A375 (cell line): ENCODE results near the gene GAS6. TPM values are rescaled to one million over a fixed set of nuclear protein-coding genes. Genes with fewer than 3 reads are reported as not detected.

Experiments used
- total RNA-seq: library from RNA; depleted of rRNA; stranded (reverse); fragments of >200 nt; shearing (Covaris generic); gene quantifications from 2 replicates; pipeline ENCODE4 v1.2.3, GENCODE V29; 2014; rRNA removed

GAS6 gene
- 8.0 and 10.5 TPM in 2 replicates for total RNA-seq

DNA sequence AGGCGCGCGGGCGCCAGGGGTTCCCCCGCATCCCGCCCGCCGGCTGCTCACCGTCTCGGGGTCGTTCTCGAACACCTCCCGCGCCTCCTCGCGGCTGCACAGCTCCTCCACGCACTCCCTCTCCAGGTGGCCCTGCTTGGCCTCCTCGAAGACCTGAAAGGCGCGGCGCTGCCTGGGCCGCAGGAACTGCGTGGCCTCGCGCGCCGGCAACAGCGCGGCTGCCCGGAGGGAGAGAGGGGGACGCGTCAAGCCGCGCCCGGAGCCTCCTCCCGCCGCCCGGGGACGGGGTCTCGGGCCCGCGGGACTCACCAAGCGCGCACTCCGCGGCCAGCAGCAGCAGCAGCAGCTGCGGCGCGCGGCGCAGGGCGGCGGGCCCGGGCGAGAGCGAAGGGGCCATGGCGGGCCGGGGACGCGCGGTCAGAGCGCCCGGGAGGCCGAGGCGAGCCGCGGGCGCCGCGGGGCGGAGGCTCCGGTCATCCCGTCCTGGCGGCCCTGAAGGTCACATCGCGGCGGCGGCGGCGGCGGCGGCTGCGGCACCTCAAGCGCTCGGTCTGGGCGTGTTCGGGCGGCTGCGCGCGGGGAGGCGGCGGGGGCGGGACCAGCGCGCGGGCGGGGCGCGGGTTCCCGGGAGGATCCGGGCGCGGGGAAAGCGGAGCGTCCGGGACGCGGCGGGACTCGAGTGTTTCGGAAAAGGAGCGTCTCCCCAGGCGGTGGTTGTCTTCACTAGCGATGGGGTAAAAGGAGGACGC, at the start of gene GAS6:
Gene GAS6 (minus strand): TSS at position 553 of the 749 bp plus-strand sequence. CDS start 156 bp downstream, at position 397.

Other genes starting within 250 kb of the GAS6 start
- not detected in 2 replicates for gene ATP4B, start 205.9 kb downstream of the GAS6 start, total RNA-seq
- 0.03 TPM in 1 of 2 replicates, not detected in the other for gene GRK1, start 196.9 kb downstream of the GAS6 start, total RNA-seq
- gene TMEM255B, start 104.8 kb downstream of the GAS6 start, total RNA-seq: 1.8 and 2.1 TPM in 2 replicates
- 0.82 and 1.4 TPM in 2 replicates for gene C13orf46, start 110.0 kb upstream of the GAS6 start, total RNA-seq